GM12873 (cell line): ENCODE measurements around the gene DHX57.

ENCODE experiments used
- CTCF ChIP-seq: IDR thresholded peaks from 2 replicates; pipeline ENCODE4 v1.5.1; 2012; ENCODE audit warnings: low read depth, mild to moderate bottlenecking, moderate library complexity, low read length, control low read depth; ENCODE audit not compliant: insufficient read depth; ENCODE audit errors: missing control alignments

The DHX57 gene

DNA sequence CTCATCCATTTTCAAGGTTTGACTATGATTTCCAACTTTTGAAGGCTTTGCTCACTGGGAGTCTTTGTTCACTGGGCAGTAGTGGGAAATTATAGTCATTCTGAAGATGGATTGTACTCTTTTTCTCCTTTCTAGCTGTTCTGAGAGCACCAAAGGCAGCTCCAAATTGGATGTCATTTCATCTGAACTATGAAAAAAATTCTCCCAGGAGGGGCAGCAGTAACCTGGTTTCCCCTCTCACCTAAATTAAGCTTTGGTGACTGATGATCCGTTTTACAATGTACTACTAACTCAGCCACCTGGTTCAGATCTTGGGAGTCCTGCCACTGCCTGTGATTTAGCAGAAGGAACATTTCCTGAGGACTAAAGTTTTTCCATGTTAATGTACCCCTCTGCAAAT, 31.5 kb upstream of the DHX57 start:
- no peak for TF ChIP-seq CTCF

DNA sequence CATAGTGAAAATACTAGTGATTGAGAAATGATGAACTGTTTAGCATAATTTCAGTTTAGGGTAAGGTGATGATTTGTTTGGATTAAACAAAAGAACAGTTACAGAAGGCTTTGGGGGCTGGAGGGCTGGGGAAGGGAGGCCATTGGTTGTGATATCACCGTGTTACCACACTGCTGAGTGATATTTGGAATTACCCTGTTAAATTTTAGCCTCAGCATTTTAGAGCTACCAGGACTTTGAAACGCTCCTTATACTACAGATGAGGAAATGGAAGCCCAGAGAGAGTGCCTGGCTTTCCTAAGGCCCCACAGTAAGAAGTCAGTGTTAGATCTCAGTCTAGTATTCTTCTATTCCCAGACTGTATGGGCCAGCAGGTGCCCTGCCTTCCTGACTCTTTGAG, 29.5 kb upstream of the DHX57 start:
- no peak for TF ChIP-seq CTCF

- TF ChIP-seq CTCF = no peak
Measured at GRCh38 chr2:38900726-38901125, 25.0 kb upstream of the DHX57 start.

GRCh38 chr2:38898256-38898655, 22.5 kb upstream of the DHX57 start:
- TF ChIP-seq CTCF = no peak

- no peak for TF ChIP-seq CTCF
Measured at GRCh38 chr2:38892819-38893218, 17.1 kb upstream of the DHX57 start.

- TF ChIP-seq CTCF = no peak
Measured at GRCh38 chr2:38889575-38889974, 13.8 kb upstream of the DHX57 start, which contains the start of gene ARHGEF33. Gene ARHGEF33, plus strand, starts transcription at chr2:38889875. Its CDS starts 29,573 bp downstream, at chr2:38919448.

DNA sequence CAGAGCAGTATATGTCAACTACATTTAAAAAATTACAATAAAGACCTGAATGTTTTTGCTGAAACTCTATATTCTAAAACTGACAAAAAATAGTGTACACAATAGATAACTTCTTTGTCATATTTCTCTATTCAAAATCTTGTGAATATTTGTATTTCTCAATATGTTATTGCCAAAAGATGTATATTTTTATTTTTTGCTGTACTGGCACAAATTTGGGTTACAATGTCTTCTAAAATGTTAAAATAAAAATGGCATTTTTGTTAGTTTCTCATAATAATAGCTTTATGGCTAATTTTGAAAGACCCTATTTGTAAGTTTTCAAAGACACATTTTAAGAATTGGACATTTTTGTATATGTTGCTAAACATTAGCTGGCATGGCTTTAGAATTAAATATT, 13.3 kb upstream of the DHX57 start:
- TF ChIP-seq CTCF = no peak

- no peak for TF ChIP-seq CTCF
Measured at GRCh38 chr2:38887902-38888554, 12.3 kb upstream of the DHX57 start.
